Vagina (tissue), 2 donors: ENCODE measurements around the gene MYO15B. TPM values are rescaled to one million over a fixed set of nuclear protein-coding genes. Genes with fewer than 3 reads are reported as not detected.

Experiments
- DNase-seq, 2 donors: peaks; one replicate each; pipeline ENCODE4 v3.0.0-alpha.2; 2017; ENCODE audit errors: extremely low spot score in 2 of 2
- H3K27ac ChIP-seq: fragments of 200-600 bp; sonication (generic); one replicate; pipeline ENCODE4 v1.5.1; 2019
- H3K27me3 ChIP-seq: fragments of 200-600 bp; sonication (generic); one replicate; pipeline ENCODE4 v1.5.1; 2019
- H3K36me3 ChIP-seq, 2 donors: fragments of 200-600 bp; sonication (generic); one replicate each; pipeline ENCODE4 v1.5.1; 2017 to 2019
- H3K4me1 ChIP-seq: fragments of 200-600 bp; sonication (generic); one replicate; pipeline ENCODE4 v1.5.1; 2019
- H3K4me3 ChIP-seq, 2 donors: fragments of 200-600 bp; sonication (generic); 1 replicate in 1 of 2; 2 replicates in 1 of 2; pipeline ENCODE4 v1.5.1; 2016 to 2019
- H3K9me3 ChIP-seq: fragments of 200-600 bp; sonication (generic); one replicate; pipeline ENCODE4 v1.5.1; 2019
- CTCF ChIP-seq, 3 experiments: fragments of 450-650 bp in 2 of 3; fragments of 200-600 bp in 1 of 3; sonication (generic) in 1 of 3; IDR thresholded peaks; one replicate each; pipeline ENCODE4 v1.5.1; 2017 to 2019; ENCODE audit warnings: antibody characterized with exemption in 3 of 3, mild to moderate bottlenecking in 2 of 3, moderate library complexity in 2 of 3
- POLR2A ChIP-seq, 2 donors: fragments of 450-650 bp; IDR thresholded peaks; one replicate each; pipeline ENCODE4 v1.6.1; 2017; ENCODE audit warnings: antibody characterized with exemption in 2 of 2, mild to moderate bottlenecking in 2 of 2, moderate library complexity in 2 of 2
- POLR2AphosphoS5 ChIP-seq, 2 donors: sonication (generic); formaldehyde crosslinking; IDR thresholded peaks; one replicate each; pipeline ENCODE4 v1.9.0; 2017; ENCODE audit warnings: antibody characterized with exemption in 2 of 2, mild to moderate bottlenecking in 2 of 2, low read depth in 1 of 2; ENCODE audit not compliant: insufficient read depth in 1 of 2
- intact Hi-C: fragments of 100-400 bp; cut with DNase I; formaldehyde crosslinking; loops from one replicate; pipeline ENCODE4 v1.15.1; 2023
- total RNA-seq: library from RNA; depleted of rRNA; stranded (reverse); fragments of >200 nt; gene quantifications from one replicate; pipeline ENCODE4 v1.2.3, GENCODE V29; 2016

MYO15B gene
- total RNA-seq, 1 donor from 2014 or later = 160 TPM

- H3K4me1 ChIP-seq = no peaks in the 10 kb centered on the region
- H3K27me3 ChIP-seq = no peaks in the 10 kb centered on the region
- H3K36me3 ChIP-seq = peaks cover 0 to 5% of the 10 kb centered on the region in 2 donors
- no peaks in the 10 kb centered on the region for H3K9me3 ChIP-seq
- H3K27ac ChIP-seq = no peak overlapping the region
- intact Hi-C loops = no loop called here
- DNase-seq = no peak
- TF ChIP-seq POLR2AphosphoS5 (IDR thresholded peaks at IDR 0.05; ENCODE audit: insufficient read depth in 1 of 2, low read depth in 1 of 2) = no peak
- TF ChIP-seq CTCF (IDR thresholded peaks at IDR 0.05) = no peak
- TF ChIP-seq POLR2A (IDR thresholded peaks at IDR 0.05) = no peak
- no peak overlapping the region for H3K4me3 ChIP-seq
These were observed 19.0 kb upstream of the MYO15B start for GRCh38 chr17:75568412-75569255.

DNA sequence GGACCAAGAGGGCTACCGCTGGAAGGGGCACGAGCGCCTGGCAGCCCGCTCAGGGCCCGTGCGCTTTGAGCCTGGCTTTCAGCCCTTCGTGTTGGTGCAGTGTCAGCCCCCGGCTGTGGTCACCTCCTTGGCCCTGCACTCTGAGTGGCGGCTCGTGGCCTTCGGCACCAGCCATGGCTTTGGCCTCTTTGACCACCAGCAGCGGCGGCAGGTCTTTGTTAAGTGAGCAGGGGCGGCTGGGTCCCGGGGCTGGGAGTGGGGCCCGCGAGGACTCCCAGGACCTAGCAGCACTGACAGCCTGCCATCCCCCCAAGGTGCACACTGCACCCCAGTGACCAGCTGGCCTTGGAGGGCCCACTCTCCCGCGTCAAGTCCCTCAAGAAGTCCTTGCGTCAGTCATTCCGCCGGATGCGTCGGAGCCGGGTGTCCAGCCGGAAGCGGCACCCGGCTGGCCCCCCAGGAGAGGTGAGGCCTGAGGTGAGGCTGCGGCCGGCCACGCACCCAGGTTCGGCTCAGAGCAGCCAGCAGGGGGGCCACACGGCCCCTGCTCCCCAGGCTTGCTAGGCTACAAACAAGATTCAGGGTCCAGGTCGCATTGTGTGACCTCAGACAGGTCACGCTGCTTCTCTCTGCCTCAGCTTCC lies 17.4 kb upstream of the MYO15B start:
- no peak for DNase-seq
- TF ChIP-seq POLR2AphosphoS5 (IDR thresholded peaks at IDR 0.05; ENCODE audit: insufficient read depth in 1 of 2, low read depth in 1 of 2) (no peak), CTCF (IDR thresholded peaks at IDR 0.05) (no peak), POLR2A (IDR thresholded peaks at IDR 0.05) (no peak)
- peaks cover 0 to 5% of the 10 kb centered on the region in 2 donors for H3K36me3 ChIP-seq
- no peak overlapping the region for H3K27ac ChIP-seq
- H3K4me3 ChIP-seq = no peak overlapping the region
- no peaks in the 10 kb centered on the region for H3K27me3 ChIP-seq
- no peaks in the 10 kb centered on the region for H3K4me1 ChIP-seq
- intact Hi-C loops = no loop called here
- H3K9me3 ChIP-seq = no peaks in the 10 kb centered on the region

DNA sequence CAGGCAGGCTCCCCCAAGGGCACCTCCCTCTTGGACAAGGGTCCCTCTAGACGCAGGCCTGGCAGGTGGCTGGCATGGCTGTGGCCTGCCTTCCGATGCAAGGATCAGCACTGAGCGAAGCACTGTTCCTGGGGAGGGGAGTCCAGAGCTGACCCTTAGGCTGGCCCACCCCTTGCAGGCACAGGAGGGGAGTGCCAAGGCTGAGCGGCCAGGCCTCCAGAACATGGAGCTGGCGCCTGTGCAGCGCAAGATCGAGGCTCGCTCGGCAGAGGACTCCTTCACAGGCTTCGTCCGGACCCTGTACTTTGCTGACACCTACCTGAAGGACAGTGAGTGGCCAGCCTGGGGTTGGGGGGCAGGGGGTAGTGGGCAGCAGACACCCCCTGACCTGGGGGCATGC lies 16.8 kb upstream of the MYO15B start:
- Histone ChIP-seq H3K4me3 (no peak overlapping the region), H3K9me3 (no peaks in the 10 kb centered on the region), H3K4me1 (no peaks in the 10 kb centered on the region), H3K36me3 (peaks cover 0 to 5% of the 10 kb centered on the region in 2 donors), H3K27me3 (no peaks in the 10 kb centered on the region), H3K27ac (no peak overlapping the region)
- intact Hi-C loops = no loop called here
- TF ChIP-seq POLR2A (IDR thresholded peaks at IDR 0.05) = no peak
- DNase-seq = no peak

- H3K36me3 ChIP-seq = peaks cover 0 to 5% of the 10 kb centered on the region in 2 donors
- TF ChIP-seq POLR2A (IDR thresholded peaks at IDR 0.05) (no peak), POLR2AphosphoS5 (IDR thresholded peaks at IDR 0.05; ENCODE audit: insufficient read depth in 1 of 2, low read depth in 1 of 2) (no peak), CTCF (IDR thresholded peaks at IDR 0.05) (no peak)
- no peak overlapping the region for H3K27ac ChIP-seq
- DNase-seq = no peak
- no peaks in the 10 kb centered on the region for H3K4me1 ChIP-seq
- no peak overlapping the region for H3K4me3 ChIP-seq
- no peaks in the 10 kb centered on the region for H3K9me3 ChIP-seq
- H3K27me3 ChIP-seq = no peaks in the 10 kb centered on the region
- intact Hi-C loops = no loop called here
These were observed 16.3 kb upstream of the MYO15B start for GRCh38 chr17:75571197-75571884.

GRCh38 chr17:75571885-75572215 lies 15.8 kb upstream of the MYO15B start:
- H3K4me3 ChIP-seq = no peak overlapping the region
- H3K4me1 ChIP-seq = no peaks in the 10 kb centered on the region
- no peaks in the 10 kb centered on the region for H3K9me3 ChIP-seq
- TF ChIP-seq CTCF (IDR thresholded peaks at IDR 0.05) = no peak
- H3K27me3 ChIP-seq = no peaks in the 10 kb centered on the region
- intact Hi-C loops = no loop called here
- H3K27ac ChIP-seq = no peak overlapping the region
- peaks cover 0 to 5% of the 10 kb centered on the region in 2 donors for H3K36me3 ChIP-seq
- no peak for DNase-seq
